Measurements from ENCODE around the gene ARHGAP26.

Gene ARHGAP26

DNA sequence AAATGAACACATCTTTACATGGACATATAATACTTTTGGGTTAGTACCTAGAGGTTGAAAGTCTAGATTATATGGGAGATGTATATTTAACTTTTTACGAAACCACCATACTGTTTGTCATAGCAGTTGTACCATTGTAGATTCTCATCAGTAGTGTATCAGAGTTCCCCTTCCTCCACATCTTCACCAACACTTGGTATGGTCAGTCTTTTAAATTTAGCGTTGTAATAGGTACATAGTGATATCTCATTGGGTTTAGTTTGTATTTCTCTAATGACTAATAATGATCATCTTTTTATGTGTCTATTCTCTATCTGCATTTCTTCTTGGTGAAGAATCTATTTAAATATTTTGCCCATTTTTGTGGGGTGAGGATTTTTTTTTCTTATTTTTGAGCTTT, 495.8 kb downstream of the ARHGAP26 start:
- no peak for DNase-seq

DNA sequence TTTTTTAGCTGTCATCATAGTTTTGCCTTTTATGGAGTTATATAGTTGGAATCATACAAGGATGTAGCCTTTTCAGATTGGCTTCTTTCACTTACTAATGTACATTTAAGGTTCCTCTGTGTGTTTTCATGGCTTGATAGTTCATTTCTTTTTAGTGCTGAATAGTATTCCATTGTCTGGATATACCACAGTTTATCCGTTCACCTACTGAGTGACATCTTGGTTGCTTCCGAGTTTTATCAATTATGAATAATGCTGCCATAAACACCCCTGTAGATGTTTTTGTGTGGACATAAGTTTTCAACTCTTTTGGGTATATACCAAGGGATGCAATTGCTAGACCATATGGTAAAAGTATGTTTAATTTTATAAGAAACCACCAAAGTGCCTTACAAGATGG, 497.0 kb downstream of the ARHGAP26 start:
- no peak for DNase-seq

DNA sequence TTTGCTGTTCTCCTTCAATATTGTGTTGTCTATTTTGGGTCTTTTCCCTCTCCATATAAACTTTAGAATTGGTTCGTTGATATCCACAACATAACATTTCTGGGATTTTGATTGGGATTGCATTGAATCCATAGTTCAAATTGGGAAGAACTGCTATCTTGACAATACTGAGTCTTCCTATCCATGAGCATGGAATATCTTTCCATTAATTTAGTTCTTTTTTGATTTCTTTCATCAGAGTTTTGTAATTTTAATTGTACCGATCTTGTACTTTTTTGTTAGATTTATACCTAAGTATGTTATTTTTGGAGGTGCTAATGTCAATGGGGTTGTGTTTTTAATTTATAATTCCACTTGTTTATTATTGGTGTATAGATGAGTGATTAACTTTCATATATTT, 498.2 kb downstream of the ARHGAP26 start:
- DNase-seq, result no peak

DNA sequence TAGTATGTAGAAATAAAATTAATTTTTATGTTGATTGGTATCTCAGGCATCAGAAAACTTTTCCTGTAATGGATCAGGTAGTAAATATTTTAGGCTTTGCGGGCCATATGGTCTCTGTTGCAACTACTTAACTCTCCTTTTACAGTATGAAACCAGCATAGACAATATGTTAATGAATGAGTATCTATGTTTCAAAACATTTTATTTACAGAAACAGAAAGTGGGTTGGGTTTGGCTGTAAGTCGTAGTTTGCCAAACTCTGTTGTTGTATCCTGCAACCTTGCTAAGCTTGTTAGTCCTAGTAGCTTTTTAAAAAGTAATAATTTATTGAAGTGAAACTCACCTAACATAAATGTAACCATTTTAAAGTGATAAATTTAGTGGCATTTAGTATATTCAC, 501.3 kb downstream of the ARHGAP26 start:
- DNase-seq, result no peak

DNA sequence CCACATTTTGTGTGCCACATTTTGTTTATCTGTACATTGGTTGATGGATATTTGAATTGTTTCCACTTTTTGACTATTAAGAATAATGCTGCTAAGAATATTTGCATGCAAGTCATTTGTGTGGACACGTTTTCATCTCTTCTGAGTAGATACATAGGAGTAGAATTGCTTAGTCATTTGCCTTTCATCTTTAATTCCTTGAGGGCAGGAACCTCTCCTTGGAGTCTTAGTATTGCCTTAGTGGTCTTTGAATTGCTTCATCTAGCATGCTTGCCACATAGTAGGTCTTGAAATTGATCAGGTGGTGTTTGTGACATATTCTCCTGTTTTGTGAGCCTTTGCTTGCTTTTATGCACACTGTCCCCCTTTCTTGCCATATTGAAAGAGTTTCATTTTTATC, 504.8 kb downstream of the ARHGAP26 start:
- DNase-seq, result no peak

DNA sequence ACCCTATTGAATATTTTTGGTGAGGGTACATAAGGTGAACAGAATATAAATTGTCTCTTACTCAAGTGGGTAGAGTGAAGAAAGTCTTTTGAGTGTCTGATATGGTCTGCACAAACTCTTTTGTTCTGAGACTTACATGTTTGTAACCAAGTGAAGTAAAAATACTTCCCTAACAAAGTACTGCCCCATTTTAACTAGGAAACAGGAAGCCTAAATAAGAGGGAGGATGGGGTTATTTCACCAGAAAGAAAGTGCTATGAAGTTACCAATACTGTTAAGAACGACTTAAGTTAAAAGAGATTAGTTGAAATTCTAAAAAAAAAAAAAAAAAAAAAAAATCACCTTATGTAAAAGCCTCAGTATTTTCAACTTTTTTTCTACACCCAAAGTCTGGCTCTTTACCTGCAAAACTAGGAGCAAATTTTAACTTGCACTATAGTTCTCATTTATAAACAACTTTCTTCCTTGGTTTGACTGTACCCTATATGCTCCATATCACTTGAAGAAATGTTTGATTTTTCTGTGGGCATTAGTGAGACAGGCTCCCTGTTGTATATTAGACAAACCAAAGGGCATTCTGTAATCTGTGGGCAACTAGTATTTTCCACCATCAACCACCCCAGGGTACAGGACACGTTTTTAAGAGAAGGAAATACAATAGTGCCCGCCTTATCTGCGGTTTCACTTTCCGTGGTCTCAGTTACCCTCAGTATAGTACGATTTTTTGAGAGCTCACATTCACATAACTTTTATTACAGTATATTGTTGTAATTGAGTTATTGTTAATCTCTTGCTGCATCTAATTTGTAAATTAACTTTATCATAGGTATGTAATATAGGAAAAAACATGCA, 505.6 kb downstream of the ARHGAP26 start:
- DNase-seq, result no peak

DNA sequence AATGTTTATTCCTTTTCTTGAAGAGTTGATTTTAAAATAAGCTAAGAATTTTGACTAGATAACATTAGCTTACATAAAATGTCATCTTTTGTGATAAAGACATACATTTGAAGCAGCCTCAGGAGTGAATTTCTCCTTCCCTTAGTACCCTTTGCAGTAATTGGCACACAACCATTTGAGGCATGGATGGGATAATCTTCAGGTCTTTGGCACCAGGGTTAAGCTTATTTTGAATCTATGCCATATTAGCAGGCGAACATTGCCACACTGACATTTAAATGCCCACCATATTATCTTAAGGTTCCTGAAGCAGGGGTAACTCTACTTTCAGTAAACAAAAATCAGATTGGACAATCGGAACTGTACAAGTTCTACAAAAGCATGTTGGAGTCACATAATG, 507.4 kb downstream of the ARHGAP26 start:
- no peak for DNase-seq

All from CD4-positive, alpha-beta T cell treated with Interleukin-17A for 4 hours (primary cell).